HepG2 (cell line): ENCODE results near the gene PIP5K1C. TPM values are rescaled to one million over a fixed set of nuclear protein-coding genes. Genes with fewer than 3 reads are reported as not detected.

Source experiments
- ATAC-seq: fragments of 200-7000 bp; cut with Tn5 transposase; 3 replicates; pipeline ENCODE4 v1.9.1; 2020; ENCODE audit warnings: mild to moderate bottlenecking, moderate library complexity
- BruUV-seq: library from RNA; stranded (reverse); fragments of 400-500 nt; replicated peaks from 2 replicates; lab custom pipeline; 2021; lab: Mats Ljungman, UMichigan
- CTCF ChIA-PET: fragments of 300-600 bp; formaldehyde crosslinking; extraction: SDS; loops from one replicate; lab custom pipeline; 2021; ENCODE audit warnings: low total read pairs, inconsistent platforms, low intra/inter-chr PET ratio; lab: Yijun Ruan, JAX
- POLR2A ChIA-PET: fragments of 350-600 bp; sonication (Branson Sonifier 250); formaldehyde crosslinking; loops from one replicate; lab custom pipeline; 2020; ENCODE audit warnings: antibody characterized with exemption, inconsistent platforms; lab: Yijun Ruan, JAX
- DNase-seq: peaks from one replicate; pipeline ENCODE4 v3.0.0-alpha.2; 2015; ENCODE audit warnings: low spot score
- FAIRE-seq: peaks from 3 replicates; lab custom pipeline; 2011; peaks lifted over from hg19 to GRCh38; lab: Jason Lieb, UNC
- H2AFZ ChIP-seq: one replicate; pipeline ENCODE4 v1.6.1; 2011; ENCODE audit warnings: low read length, inconsistent platforms
- H3K27ac ChIP-seq: fragments of 300-600 bp; 3 replicates; pipeline ENCODE4 v1.8.0; 2011; ENCODE audit warnings: mixed run types, mild to moderate bottlenecking, mixed read lengths, low read length, inconsistent platforms; ENCODE audit not compliant: insufficient read depth; ENCODE audit errors: extremely low read length
- H3K27me3 ChIP-seq, 2 experiments: fragments of 200-600 bp in 1 of 2; 2 replicates in 1 of 2; 3 replicates in 1 of 2; pipeline versions ENCODE4 v1.6.0 to v1.8.0; 2011; ENCODE audit warnings: low read length in 2 of 2, mild to moderate bottlenecking in 2 of 2, moderate library complexity in 2 of 2, inconsistent platforms in 1 of 2; ENCODE audit not compliant: insufficient read depth in 2 of 2, control insufficient read depth in 1 of 2
- H3K36me3 ChIP-seq, 2 experiments: fragments of 200-600 bp in 1 of 2; replicated peaks in 1 of 2; 2 replicates in 1 of 2; 3 replicates in 1 of 2; pipeline versions ENCODE4 v1.5.1 to v1.8.0; 2011; ENCODE audit warnings: low read length in 2 of 2, inconsistent platforms in 1 of 2; ENCODE audit not compliant: insufficient read depth in 2 of 2, control insufficient read depth in 1 of 2
- H3K4me1 ChIP-seq: 2 replicates; pipeline ENCODE4 v1.5.1; 2012; ENCODE audit warnings: low read length, inconsistent platforms; ENCODE audit not compliant: insufficient read depth
- H3K4me2 ChIP-seq: 2 replicates; pipeline ENCODE4 v1.6.0; 2011; ENCODE audit warnings: low read depth, low read length, inconsistent platforms
- H3K4me3 ChIP-seq, 3 experiments: fragments of 200-600 bp in 1 of 3; sonication (generic), shearing (Covaris generic) in 1 of 3; replicated peaks in 1 of 3; 2 replicates each; pipeline ENCODE4 v1.5.1; 2011 to 2016; ENCODE audit warnings: low read length in 3 of 3, inconsistent platforms in 2 of 3, low read depth in 2 of 3, mild to moderate bottlenecking in 2 of 3, control low read depth in 1 of 3, mixed read lengths in 1 of 3; ENCODE audit not compliant: insufficient read depth in 1 of 3
- H3K79me2 ChIP-seq: one replicate; pipeline ENCODE4 v1.6.1; 2011; ENCODE audit warnings: low read length, inconsistent platforms; ENCODE audit not compliant: insufficient read depth
- H3K9ac ChIP-seq: 2 replicates; pipeline ENCODE4 v1.6.0; 2011; ENCODE audit warnings: mild to moderate bottlenecking, low read depth, low read length, inconsistent platforms; ENCODE audit not compliant: insufficient read depth
- H3K9me3 ChIP-seq: 2 replicates; pipeline ENCODE4 v1.5.1; 2012; ENCODE audit warnings: mild to moderate bottlenecking, low read length
- H4K20me1 ChIP-seq: 2 replicates; pipeline ENCODE4 v1.6.0; 2011; ENCODE audit warnings: inconsistent platforms, mild to moderate bottlenecking, low read length, moderate library complexity; ENCODE audit not compliant: insufficient read depth
- ELF3 ChIP-seq: IDR thresholded peaks from 2 replicates; pipeline ENCODE4 v1.6.1; 2016; ENCODE audit warnings: missing genetic modification reagents, missing compliant biosample characterization
- MBNL3 ChIP-seq: fragments of 250-450 bp; sonication (Bioruptor Pico); conservative IDR thresholded peaks from 2 replicates; pipeline ENCODE4 v1.8.0; 2022; ENCODE audit warnings: mild to moderate bottlenecking, inconsistent platforms
- MTF1 ChIP-seq: sonication (generic); formaldehyde crosslinking; IDR thresholded peaks from 2 replicates; pipeline ENCODE4 v1.5.0; 2020; ENCODE audit warnings: missing genetic modification reagents
- TCF7 ChIP-seq: sonication (generic); IDR thresholded peaks from 2 replicates; pipeline ENCODE4 v1.6.1; 2016; ENCODE audit warnings: antibody characterized with exemption, low read depth
- ZFP36 ChIP-seq: fragments of 150-350 bp; IDR thresholded peaks from 2 replicates; pipeline ENCODE4 v1.6.1; 2018; ENCODE audit warnings: borderline replicate concordance, low read length, low read depth; ENCODE audit not compliant: partially characterized antibody
- ZNF276 ChIP-seq: sonication (generic); formaldehyde crosslinking; IDR thresholded peaks from 2 replicates; pipeline ENCODE4 v1.4.0; 2020; ENCODE audit warnings: mild to moderate bottlenecking, low read depth, missing genetic modification reagents
- WGBS: methylation state at CpG from one replicate; pipeline ENCODE4 v1.1.6; 2017; ENCODE audit warnings: low lambda C conversion rate; 5-methylcytosine and 5-hydroxymethylcytosine counted together
- in situ Hi-C: cut with HindIII; loops from 2 replicates; pipeline ENCODE4 v1.10.0; 2017; ENCODE audit warnings: low pct_unique_long_range_greater_than_20kb; ENCODE audit not compliant: extremely low pct_ligation_motif_present
- intact Hi-C: fragments of 100-400 bp; cut with micrococcal nuclease; formaldehyde crosslinking; loops from one replicate; pipeline ENCODE4 v1.10.0; 2022; ENCODE audit not compliant: unreplicated experiment
- polyA plus RNA-seq, 8 experiments: library from polyadenylated mRNA; depleted of rRNA in 3 of 8; stranded (reverse) in 7 of 8; unstranded in 1 of 8; fragments of >200 nt; fragmentation: Illumina TruSeq in 4 of 8; extraction: Trizol in 4 of 8; gene quantifications; 2 replicates each; pipeline versions ENCODE4 v1.2.1 to v1.2.3, GENCODE V29; 2011 to 2016; ENCODE audit warnings: low read depth in 4 of 8, missing spikeins in 1 of 8, mixed read lengths in 1 of 8; ENCODE audit not compliant: insufficient read depth in 1 of 8
- total RNA-seq, 5 experiments: library from RNA; depleted of rRNA; stranded (reverse); fragments of >200 nt; fragmentation: Illumina TruSeq; extraction: Trizol; gene quantifications; 2 replicates each; pipeline ENCODE4 v1.2.3, GENCODE V29; 2016; ENCODE audit warnings: low read depth in 1 of 5
- TF ChIP-seq, protein P1 (sequence below): sonication (generic); formaldehyde crosslinking; IDR thresholded peaks from 2 replicates; pipeline ENCODE4 v1.5.0; 2020; ENCODE audit warnings: mild to moderate bottlenecking, missing genetic modification reagents
- TF ChIP-seq, protein P2 (sequence below): sonication (generic); formaldehyde crosslinking; IDR thresholded peaks from 2 replicates; pipeline ENCODE4 v1.8.0; 2022; ENCODE audit warnings: mild to moderate bottlenecking, missing genetic modification reagents, borderline replicate concordance

The PIP5K1C gene
- total and polyA plus RNA-seq, 2 of the 13 experiments (the other 11 are each of a cell fraction or from before 2014, with no cell fraction given): 3.6 to 4.3 TPM

DNA sequence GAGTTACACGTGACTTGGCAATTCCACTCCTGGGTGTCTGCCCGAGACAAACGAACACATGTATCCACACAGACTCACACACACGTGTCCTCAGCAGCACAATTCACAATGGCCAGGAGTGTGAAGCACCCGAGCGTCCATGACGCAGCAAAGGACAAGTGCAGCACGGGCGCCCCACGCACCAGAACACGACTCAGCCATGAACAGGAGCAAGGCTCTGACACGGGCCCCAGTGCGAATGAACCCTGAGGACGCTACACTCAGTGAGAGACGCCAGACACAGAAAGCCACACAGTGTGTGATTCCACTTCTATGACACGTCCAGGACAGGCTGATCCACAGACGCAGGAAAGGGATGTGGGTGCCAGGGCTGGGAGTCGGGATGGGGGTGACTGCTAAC, 36.4 kb downstream of the PIP5K1C start:
- ATAC-seq: no peak
- Histone ChIP-seq H4K20me1 (no peaks in the 10 kb centered on the region), H3K36me3 (peaks cover 0 to 16% of the 10 kb centered on the region in 2 experiments; a peak in 4 of 5 replicates), H3K4me1 (peaks cover 12% of the 10 kb centered on the region), H3K9ac (no peak overlapping the region), H2AFZ (no peak overlapping the region), H3K4me2 (no peak overlapping the region), H3K27me3 (no peaks in the 10 kb centered on the region), H3K4me3 (no peak overlapping the region), H3K9me3 (no peaks in the 10 kb centered on the region), H3K27ac (no peak overlapping the region), H3K79me2 (no peaks in the 10 kb centered on the region)
- TF ChIP-seq, protein P1, sequence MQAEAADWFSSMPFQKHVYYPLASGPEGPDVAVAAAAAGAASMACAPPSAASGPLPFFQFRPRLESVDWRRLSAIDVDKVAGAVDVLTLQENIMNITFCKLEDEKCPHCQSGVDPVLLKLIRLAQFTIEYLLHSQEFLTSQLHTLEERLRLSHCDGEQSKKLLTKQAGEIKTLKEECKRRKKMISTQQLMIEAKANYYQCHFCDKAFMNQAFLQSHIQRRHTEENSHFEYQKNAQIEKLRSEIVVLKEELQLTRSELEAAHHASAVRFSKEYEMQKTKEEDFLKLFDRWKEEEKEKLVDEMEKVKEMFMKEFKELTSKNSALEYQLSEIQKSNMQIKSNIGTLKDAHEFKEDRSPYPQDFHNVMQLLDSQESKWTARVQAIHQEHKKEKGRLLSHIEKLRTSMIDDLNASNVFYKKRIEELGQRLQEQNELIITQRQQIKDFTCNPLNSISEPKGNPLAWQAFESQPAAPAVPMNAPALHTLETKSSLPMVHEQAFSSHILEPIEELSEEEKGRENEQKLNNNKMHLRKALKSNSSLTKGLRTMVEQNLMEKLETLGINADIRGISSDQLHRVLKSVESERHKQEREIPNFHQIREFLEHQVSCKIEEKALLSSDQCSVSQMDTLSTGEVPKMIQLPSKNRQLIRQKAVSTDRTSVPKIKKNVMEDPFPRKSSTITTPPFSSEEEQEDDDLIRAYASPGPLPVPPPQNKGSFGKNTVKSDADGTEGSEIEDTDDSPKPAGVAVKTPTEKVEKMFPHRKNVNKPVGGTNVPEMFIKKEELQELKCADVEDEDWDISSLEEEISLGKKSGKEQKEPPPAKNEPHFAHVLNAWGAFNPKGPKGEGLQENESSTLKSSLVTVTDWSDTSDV (CRISPR knock-in tag): no peak
- TF ChIP-seq MTF1 (CRISPR knock-in tag): no peak
- TF ChIP-seq ZNF276 (CRISPR knock-in tag): no peak
- TF ChIP-seq ZFP36: no peak
- no peak for TF ChIP-seq TCF7
- no peak for TF ChIP-seq MBNL3
- TF ChIP-seq, protein P2, sequence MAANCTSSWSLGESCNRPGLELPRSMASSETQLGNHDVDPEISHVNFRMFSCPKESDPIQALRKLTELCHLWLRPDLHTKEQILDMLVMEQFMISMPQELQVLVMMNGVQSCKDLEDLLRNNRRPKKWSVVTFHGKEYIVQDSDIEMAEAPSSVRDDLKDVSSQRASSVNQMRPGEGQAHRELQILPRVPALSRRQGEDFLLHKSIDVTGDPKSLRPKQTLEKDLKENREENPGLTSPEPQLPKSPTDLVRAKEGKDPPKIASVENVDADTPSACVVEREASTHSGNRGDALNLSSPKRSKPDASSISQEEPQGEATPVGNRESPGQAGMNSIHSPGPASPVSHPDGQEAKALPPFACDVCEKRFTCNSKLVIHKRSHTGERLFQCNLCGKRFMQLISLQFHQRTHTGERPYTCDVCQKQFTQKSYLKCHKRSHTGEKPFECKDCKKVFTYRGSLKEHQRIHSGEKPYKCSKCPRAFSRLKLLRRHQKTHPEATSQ (CRISPR knock-in tag): no peak
- no peak for TF ChIP-seq ELF3 (CRISPR knock-in tag)
- in situ Hi-C loops: loop anchor here (5.0 kb wide), 1 partner anchor 43 kb away; the partner anchor contains the start of gene TJP3
- 98% methylated on average over 18 of the region's 18 CpGs for WGBS
- CTCF ChIA-PET: no interaction called here
- POLR2A ChIA-PET: no interaction called here
- no peak for FAIRE-seq
- no peak for DNase-seq
- intact Hi-C loops: no loop called here
- BruUV-seq: no TSS peak
